NCI-H510A treated with DMSO at 0.1 percent for 48 hours (cell line): ENCODE results near the gene CHMP2A.
"Not testable (repeated sequence)": the region's sequence is repeated elsewhere in the genome, so short reads cannot be mapped to it uniquely, and the experiment has no call there.

Experiments
- DNase-seq: peaks from one replicate; lab custom pipeline; 2025; lab: John Stamatoyannopoulos, UW

The CHMP2A gene

DNA sequence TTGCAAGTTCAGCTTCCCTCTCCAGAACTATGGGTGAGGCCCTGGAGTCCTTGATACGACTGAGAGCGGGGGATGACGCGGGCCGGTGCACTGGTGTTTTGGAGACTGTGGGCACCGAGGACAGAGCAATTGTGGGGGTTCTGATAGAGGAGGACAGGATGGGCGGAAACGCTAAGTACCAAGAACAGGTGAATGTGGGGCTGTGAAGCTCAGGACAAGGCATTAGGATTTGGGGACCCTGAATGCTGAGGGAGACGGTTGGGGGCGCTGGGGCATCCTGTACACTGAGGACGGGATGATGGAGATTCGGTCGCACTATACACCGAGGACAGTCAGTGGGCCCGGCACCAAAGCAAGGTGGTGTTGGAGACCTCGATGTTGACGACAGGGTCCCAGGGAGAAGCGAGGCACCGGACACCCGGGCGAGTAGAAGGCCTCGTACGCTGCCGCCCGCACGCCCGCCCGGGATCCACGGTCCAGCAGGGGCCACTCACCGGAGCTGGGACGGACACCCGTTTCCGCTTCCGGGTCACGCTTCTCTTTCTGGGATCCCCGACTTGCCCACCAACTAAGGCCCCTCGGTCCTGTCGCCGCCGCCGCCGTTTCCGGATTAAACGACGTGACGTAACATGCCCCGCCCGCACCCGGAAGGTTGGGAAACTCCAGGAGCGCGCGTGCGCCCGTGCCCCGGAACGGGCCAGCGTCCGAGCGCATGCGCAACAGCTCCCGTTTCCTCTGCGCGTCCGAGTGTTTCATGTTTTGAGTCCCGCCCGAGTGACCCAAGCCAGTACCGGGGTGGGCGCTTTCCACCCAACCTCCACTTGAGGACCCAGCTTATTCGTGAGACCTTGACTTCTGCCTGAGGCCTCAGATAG, at the start of gene CHMP2A:
Gene CHMP2A (minus strand): TSS at position 612 of the 875 bp plus-strand sequence. CDS start 893 bp downstream, outside the sequence.
- no peak for DNase-seq

DNA sequence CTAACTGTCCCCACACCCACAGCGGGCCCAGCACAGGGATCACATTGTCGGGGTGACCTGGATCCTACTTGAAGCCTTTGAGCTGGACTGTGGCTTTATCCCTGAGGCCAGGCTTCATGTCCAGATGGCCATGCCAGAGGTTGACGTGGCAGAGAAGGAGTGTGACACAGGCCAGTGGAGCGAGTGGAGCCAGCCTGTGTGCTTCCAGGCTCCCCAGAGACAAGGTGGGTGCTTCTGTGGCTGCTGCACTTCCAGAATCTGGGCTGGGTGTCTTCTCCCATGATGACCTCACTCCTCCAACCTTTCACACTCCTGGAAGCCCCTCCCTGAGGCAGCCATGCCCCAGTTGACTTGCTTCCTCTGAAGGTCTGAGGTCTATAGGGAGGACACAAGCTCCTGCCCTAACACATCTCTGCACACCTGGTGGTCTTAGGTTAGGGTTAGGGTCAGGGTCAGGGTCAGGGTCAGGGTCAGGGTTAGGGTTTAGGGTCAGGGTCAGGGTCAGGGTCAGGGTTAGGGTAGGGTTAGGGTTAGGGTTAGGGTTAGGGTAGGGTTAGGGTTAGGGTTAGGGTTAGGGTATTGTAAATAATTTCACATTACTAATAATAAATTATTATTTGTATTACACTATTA, 31.3 kb upstream of the CHMP2A start:
- no peak for DNase-seq

DNA sequence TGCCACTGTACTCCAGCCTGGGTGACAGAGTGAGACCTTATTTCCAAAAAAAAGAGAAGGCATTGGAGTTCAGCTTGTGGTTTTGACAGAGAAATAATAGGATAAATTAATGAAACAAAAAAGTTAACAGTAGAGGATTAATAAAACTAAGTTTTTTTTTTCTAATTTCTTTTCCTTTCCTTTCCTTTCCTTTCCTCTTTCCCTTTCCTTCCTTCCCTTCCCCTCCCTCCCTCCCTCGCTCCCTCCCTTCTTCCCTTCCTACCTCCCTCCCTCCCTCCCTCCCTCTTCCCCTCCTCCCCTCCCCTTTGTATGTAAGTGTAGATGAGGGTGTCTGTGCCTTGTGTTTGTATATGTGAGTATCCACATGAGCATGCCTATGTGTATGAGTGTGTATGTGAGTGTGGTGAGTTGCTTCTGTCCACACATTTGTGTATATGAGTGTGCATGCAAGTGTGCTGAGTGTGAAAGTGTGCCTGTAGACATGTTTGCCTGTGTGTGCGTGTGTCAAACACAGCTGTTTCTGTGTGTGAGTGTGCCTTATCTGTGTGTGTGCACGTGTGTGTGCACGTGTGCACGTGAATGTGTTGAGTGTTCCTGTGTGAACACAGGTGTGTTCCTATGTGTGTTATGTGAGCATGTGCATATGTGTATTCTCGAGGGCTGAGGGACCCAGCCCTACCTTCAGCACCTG, 30.7 kb upstream of the CHMP2A start:
- DNase-seq: no peak

DNA sequence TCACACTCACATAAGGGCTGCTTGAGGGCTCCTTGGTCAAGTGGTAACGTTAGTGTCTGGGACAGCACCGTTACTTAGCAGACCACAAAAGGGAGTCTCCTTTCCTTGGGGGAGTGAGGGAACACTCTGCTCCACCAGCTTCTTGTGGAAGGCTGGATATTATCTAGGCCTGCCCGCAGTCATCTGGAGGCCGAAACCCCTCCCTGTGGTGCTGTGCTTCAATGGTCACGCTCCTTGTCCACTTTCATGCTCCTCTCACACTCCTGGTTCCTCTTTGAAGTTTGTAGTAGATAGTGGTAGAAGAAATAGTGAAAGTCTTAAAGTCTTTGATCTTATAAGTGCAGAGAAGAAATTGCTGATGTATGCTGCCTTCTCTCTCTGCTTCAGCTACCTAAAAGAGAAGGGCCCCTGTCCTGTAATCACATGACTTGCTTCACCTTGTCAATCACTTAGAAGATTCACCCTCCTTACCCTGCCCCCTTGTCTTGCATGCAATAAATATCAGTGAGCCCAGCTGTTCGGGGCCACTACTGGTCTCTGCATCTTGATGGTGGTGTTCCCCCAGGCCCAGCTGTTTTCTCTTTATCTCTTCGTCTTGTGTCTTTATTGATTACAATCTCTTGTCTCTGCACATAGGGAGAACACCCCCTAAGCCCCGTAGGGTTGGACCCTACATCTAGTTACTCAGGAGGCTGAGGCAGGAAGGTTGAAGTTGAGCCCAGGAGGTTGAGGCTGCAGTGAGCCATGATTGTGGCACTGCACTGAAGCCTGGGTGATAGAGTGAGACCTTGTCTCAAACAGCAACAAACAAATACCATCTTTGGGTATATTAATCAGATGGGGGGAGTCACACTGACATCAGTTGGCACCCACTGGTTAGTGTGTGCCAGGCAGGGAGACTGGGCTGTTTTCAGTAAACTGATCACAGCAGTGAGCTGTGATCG, 29.9 kb upstream of the CHMP2A start:
- no peak for DNase-seq

GRCh38 chr19:58582985-58583384, 28.1 kb upstream of the CHMP2A start:
- DNase-seq: no peak

DNA sequence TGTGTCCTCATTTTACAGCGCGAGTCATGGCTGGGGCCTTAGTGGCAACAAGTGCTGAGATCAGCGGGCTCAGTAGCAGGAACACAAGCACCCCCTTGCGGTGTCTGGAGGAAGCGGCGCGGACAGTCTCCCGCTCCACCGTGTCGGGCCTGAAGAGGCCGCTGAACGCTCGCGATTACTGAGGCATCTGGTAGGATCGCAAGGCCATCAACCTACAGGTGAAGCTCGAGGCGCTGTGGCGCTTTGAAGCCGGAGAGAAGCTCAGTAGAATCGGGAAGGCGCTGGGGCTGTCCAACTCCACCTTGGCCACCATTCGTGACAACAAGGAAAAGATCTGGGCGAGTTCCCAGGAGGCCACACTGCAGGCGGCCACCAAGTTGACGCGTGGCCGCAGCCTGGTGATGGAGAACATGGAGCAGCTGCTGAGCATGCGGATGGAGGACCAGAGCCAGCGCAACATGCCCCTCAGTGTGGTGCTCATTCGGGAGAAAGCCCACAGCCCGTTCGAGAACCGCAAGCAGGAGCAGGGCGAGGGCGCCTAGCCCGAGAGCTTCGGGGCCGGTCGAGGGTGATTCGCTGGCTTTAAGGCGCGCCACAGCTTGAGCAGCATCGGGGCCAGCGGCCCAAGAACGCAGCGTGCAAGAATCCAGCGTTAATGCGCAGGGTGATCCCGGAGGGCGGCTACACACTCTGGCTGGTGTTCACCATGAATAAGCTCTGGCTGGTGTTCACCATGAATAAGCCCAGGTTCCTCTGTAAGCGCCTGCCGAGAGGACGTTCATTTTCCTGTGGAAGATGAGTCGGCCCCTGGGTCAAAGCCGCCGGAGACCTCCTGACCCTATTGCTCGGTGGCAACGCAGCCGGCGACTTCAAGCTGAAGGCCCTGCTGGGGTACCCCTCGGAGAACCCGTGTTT, 26.6 kb upstream of the CHMP2A start:
- DNase-seq: no peak

- DNase-seq: no peak
Measured at GRCh38 chr19:58579473-58580142, 24.7 kb upstream of the CHMP2A start.

DNA sequence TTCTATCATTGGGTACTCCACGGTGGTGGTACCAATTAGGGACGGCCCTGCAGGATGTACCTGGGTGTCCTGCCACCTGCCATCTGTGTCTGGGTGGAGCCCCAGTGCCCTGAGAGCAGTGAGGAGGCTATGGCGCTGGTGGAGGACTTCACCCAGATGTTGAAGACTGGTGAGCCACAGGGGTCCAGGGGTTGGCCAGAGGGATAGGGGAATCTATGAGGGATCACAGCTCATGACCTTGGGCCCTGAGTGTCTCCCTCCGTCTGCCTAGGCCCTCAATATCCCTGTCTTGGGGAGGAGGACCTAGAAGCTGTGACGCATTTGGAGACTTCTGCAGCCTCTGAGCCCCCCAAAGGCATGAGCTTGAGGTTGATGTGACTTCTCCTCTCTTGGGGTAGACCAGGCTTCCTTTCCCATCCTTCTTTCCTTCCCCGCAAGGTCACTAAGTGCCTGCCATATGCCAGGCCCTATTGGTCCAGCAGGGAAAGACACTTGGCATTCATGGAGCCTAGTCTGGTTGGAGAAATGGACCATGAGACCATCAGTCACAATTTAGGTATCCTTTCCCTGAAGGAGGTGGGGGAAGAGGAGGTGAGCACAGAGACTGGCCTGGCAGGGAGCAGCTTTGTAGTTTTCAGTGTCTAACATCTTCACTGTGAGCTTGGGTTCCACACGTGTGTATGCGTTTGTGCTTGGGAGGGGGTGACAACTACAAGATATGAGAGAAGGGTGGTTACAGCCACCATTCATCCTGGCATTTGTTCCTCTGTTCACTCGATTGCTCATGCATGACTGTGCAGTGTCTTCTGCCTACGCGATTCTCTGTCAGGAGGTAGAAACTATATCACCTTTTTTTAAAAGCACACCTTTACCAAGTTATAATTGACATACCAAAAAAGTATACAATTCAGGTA, 23.4 kb upstream of the CHMP2A start:
- DNase-seq: no peak

- DNase-seq: not testable (repeated sequence)
Measured at GRCh38 chr19:58577581-58577980, 22.7 kb upstream of the CHMP2A start.

GRCh38 chr19:58575183-58576041, 20.5 kb upstream of the CHMP2A start:
- no peak for DNase-seq

- DNase-seq: no peak
Measured at GRCh38 chr19:58573658-58574164, 18.8 kb upstream of the CHMP2A start.

DNA sequence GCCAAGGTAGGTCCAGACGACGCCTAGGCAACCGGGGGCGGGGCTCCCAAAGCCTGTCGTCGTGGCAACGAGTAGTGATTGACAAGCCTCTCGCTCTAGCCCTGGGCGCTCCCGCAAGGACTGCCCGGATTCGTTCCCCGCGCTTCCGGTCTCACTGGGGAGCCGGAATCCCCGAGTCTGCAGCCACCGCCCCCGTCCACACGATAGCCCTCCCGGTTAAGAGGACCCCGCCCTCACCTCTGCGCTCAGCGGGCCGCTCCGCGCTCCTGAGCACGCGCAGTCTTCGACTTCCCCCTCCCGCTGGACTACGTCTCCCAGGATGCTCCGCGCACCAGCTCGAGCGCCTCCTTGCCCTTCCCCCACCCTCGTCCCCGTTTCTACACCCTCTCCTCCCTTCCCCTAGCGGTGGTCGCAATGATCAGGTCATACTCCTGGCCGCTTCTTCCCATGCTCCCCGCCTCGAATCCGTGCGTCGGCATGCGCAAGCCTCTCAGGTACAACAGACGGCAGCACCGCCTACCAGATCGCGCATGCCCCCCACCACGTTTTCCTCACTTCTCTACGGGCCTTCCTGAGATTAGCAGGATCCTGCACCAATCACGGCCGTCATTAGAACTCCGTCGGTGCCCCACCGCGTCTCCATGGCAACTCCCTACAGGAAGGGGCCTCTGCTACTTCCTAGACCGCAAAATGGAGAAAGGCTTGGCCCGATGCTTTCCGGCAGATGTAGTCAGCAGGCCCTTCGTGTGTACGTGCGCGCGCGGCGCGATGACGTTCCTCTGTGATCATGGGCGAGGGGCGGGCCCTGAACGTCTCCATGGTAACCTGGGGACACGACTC, 18.1 kb upstream of the CHMP2A start, which contains the start of gene MZF1:
Gene MZF1 (minus strand): TSS at position 518 of the 840 bp plus-strand sequence. CDS start 1,946 bp downstream, outside the sequence.
- no peak for DNase-seq

DNA sequence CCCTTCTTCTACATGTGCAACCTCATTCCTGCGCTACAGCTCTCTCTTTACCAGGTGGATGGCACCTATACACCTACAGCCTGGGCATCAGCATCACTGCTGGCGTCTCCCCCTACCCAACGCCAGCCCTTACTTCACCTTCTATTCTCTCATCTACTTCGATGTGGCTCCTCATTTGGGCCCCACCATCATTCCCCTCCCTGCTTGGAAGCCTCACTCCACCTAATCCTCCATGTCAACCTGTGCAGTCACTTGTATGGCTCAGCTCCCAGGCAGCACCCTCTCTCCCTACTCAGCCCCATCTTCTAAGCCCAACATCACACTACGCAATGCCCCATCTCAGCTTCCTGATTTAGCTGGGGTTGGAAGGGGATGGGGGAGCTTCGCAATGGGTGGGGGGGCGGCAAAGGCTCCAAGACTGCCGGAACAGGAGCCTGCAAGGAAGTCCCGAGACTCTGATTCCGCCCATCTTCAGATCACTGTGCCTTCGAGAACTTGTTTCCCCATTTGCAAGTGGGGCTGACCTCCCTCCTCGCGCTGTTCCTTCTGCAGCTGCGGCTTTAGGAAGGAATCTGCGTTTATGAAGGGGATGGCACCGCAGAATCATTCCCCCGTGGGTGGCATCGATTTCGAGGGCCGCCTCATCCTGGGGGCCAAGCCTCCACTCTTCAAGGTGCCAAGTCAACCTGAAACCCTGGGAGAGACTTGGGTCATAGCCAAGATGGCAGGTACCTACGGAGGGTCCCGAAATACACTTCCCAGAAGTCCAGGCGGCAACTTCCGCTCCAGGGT, 17.3 kb upstream of the CHMP2A start:
- DNase-seq: no peak

DNA sequence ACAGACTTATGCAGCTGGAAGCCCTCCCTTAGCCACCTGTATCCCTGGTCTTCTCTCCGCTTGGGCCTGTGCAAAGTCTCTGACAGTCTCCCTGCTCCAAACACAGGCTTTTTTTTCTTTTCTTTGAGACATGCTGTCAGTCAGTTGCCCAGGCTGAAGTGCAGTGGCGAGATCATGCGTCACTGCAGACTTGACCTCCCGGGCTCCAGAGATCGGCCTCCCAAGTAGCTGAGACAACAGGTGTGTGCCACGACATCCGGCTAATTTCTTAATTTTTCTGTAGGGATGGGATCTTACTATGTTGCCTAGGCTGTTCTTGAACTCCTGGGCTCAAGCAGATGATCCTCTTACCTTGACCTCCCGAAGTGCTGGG, 16.7 kb upstream of the CHMP2A start:
- DNase-seq: no peak

- no peak for DNase-seq
Measured at GRCh38 chr19:58570770-58571574, 16.1 kb upstream of the CHMP2A start.
